HG02970 (cell line): ENCODE measurements around the gene DLG2.

Source experiments
- ATAC-seq: cut with Tn5 transposase; IDR thresholded peaks from one replicate; pipeline ENCODE4 v1.9.1; 2021; ENCODE audit warnings: mild to moderate bottlenecking, moderate library complexity, moderate number of reproducible peaks; ENCODE audit not compliant: unreplicated experiment, low FRiP score

The DLG2 gene

GRCh38 chr11:84212468-84213390 lies 1414.4 kb downstream of the DLG2 start:
- ATAC-seq, result no peak

- ATAC-seq, result no peak
Observed at GRCh38 chr11:84211896-84212295, 1415.2 kb downstream of the DLG2 start.

- ATAC-seq, result no peak
Observed at GRCh38 chr11:84194696-84195095, 1432.4 kb downstream of the DLG2 start.

GRCh38 chr11:84193706-84194105 lies 1433.4 kb downstream of the DLG2 start:
- ATAC-seq, result no peak

GRCh38 chr11:84188521-84188920 lies 1438.6 kb downstream of the DLG2 start:
- ATAC-seq, result no peak

- ATAC-seq, result no peak
Observed at GRCh38 chr11:84173078-84173477, 1454.1 kb downstream of the DLG2 start.

GRCh38 chr11:84165139-84165538 lies 1462.0 kb downstream of the DLG2 start:
- ATAC-seq, result no peak

GRCh38 chr11:84164728-84165127 lies 1462.4 kb downstream of the DLG2 start:
- ATAC-seq, result no peak

- no peak for ATAC-seq
Observed at GRCh38 chr11:84163116-84163515, 1464.0 kb downstream of the DLG2 start.

- ATAC-seq, result no peak
Observed at GRCh38 chr11:84157639-84158038, 1469.5 kb downstream of the DLG2 start.

- no peak for ATAC-seq
Observed at GRCh38 chr11:84146826-84147225, 1480.3 kb downstream of the DLG2 start.

- ATAC-seq, result no peak
Observed at GRCh38 chr11:84145616-84146185, 1481.4 kb downstream of the DLG2 start.

GRCh38 chr11:84144531-84144930 lies 1482.6 kb downstream of the DLG2 start:
- no peak for ATAC-seq

- no peak for ATAC-seq
Observed at GRCh38 chr11:84142411-84142810, 1484.7 kb downstream of the DLG2 start.

GRCh38 chr11:84140386-84141169 lies 1486.6 kb downstream of the DLG2 start:
- no peak for ATAC-seq

GRCh38 chr11:84137960-84138359 lies 1489.2 kb downstream of the DLG2 start:
- ATAC-seq, result no peak

GRCh38 chr11:84137505-84137904 lies 1489.6 kb downstream of the DLG2 start:
- ATAC-seq, result no peak

- ATAC-seq, result no peak
Observed at GRCh38 chr11:84136926-84137325, 1490.2 kb downstream of the DLG2 start.

- no peak for ATAC-seq
Observed at GRCh38 chr11:84130646-84131427, 1496.3 kb downstream of the DLG2 start.

GRCh38 chr11:84129961-84130576 lies 1497.1 kb downstream of the DLG2 start:
- ATAC-seq, result no peak
